Measurements from ENCODE around the gene SRRM2.

The SRRM2 gene

DNA sequence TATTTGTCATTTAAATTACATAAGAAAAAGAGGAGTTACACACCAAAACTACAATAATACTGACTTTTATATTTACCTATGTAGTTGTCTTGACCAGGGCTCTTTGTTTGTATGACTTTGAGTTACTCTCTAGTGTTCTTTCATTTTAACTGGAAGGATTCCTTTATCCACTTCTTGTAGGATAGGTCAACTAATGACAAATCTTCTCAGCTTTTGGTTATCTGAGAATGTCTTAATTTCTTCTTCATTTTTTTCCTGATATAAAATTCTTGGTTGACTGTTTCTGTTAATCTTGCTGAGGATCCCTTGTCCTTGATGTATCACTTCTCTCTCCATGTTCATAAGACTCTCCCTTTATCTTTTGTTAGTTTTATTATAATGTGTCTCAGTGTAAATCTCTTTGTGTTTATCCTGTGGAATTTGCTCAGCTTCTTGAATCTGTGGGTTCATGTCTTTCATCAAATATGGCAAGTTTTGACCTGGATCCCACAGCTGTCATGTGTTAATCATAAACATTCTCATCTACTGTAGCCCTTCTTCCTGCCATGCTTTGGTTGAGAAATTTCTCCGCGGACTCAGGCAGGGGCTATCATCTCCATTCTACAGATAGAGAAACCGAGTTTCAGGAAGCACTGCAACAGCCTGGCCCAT lies 51.2 kb downstream of the SRRM2 start:
- no peak for DNase-seq

DNA sequence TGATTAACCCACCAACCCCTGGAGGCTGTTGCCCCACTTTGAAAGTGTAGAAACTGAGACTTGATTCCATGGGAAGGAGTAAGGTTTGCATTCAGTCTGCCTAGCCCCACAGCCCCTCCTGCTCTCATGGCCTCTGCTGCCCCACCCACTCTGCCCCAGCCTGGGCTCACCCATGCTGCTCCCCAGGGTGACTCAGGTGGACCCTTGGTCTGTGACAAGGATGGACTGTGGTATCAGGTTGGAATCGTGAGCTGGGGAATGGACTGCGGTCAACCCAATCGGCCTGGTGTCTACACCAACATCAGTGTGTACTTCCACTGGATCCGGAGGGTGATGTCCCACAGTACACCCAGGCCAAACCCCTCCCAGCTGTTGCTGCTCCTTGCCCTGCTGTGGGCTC lies 52.3 kb downstream of the SRRM2 start:
- DNase-seq, result no peak

DNA sequence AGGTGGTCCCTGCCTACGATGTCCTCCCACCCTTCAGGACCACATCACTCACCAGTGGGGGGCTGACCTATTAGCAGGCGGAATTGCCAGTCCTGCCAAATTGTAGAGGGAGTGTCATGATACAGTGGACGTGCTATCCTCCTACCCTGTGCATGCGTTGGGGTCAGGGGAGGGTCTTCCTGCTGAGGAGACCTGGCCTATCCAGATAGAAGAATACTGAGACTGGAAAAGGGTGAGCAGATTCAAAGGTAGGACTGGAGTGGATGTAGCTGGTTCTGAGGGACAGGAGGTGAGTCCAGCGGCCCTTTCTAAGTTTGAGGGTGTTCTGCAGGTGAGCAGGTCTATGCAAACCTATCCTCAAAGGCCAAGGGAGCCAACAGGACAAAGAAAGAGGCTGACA lies 53.8 kb downstream of the SRRM2 start:
- no peak for DNase-seq

DNA sequence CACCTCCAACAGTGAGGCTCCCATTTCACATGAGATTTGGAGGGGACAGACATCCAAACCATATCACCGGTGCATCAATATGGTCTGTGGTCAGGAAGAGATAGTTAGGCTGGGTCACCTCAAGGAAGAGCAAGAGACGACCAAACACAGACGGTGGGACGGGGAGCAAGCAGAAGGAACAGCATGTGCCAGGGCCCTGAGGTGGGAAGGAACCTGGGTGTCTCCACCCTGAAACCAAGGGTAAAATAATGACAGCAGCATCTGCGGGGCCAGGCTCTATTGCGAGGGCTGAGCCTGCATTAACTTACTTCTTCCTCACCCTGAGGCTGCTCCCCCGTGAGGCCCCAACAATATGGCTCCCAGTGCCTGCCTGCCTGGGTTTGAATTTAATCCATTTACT lies 55.7 kb downstream of the SRRM2 start:
- no peak for DNase-seq

DNA sequence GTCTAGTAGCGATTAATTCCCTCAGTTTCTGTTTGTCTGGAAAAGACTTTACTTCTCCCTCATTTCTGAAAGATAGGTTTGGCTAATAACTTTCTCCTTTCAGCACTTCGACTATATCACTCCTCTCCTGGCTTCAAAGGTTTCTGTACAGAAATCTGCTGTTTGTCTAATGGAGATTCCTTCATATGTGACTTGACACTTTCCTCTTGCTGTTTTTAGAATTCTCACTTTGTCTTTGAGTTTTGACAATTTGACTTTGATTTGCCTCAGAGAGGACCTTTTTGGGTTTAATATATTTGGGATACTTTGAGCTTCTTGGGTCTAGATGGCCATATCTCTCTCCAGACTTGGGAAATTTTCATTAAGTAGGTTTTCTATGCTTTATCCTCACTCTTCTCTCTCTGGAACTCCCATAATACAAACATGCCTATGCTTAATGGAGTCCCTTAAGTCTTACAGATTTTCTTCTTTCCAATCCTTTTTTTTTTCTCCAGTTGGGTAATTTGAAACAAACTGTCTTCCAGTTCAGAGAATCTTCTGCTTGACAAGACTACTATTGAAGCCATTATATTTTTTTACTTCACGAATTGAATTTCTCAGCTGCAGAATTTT lies 56.8 kb downstream of the SRRM2 start:
- no peak for DNase-seq

DNA sequence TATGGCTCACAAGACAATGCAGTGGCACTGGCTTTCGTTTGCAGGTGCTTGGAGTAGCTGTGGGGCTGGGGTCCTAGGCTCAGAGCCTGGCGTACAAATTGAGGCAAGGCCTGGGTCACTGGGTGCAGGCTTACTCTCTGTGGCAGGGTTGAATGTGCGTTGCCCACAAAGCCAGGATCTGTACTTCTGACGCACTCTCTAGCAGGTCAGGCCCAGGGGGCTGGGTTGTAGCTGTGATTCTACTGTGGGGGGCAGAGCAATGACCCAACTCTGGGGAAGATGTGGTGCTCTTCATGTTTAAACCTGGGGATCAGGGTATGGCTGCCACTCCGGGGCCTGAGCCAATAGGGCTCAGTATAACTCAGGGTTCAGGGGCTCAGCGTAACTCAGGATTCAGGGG lies 58.2 kb downstream of the SRRM2 start:
- DNase-seq, result no peak

DNA sequence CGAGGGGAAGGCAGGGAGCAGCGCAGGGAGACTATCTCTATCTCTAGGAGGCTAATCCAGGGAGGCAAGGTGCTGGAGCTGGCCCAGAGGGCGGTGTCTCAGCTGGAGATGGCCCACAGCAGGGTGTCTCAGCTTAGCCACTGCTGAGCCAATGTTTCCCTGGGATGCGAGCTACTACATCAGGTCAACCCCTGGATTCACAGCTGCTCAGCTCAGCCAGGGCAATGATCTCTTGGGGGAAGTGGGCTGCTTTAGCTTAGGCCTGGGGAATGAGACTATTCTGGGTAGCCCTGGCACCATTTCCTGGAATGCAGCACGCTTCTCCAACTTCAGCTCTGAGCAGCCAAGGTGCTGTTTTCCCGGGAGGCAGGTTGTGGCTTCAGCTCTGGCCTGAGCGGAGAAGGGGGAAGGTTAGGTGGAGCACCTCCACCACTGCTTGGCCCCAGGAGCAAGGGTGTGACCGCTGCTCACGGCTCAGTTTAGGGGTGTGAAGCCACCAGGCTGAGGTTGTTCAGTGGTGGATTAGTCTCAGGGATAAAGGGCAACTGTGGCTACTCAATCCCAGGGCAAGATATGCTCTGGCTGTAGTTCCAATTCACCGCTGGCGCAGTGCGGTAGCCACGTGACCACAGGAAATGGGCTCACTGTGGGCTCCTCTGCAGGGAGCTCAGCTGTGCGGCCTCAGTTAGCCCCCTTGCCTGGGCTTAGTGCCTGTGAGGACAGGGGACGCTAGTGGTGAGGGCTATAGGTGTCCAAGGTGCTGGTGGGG lies 59.4 kb downstream of the SRRM2 start:
- DNase-seq, result no peak

DNA sequence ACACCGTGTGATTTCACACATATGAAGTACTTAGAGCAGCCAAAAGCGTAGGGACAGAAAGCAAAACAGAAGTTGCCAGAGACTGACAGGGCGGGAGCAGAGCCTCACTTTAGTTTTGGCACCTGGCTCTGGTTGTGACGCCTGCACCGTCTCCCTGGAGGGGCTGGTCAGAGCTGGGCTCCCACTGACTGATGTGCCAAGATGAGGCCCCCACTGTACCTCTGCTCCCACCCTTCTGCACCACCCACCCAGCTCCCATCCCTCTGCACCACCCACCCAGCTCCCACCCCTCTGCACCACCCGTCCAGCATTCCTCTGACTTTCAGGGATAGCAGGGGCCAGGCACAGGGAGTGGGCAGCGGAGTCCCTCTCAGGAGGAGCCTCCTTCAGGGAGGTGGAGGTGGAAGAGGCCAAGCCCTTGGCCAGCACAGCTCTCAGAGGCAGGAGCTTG lies 61.4 kb downstream of the SRRM2 start:
- DNase-seq, result no peak

DNA sequence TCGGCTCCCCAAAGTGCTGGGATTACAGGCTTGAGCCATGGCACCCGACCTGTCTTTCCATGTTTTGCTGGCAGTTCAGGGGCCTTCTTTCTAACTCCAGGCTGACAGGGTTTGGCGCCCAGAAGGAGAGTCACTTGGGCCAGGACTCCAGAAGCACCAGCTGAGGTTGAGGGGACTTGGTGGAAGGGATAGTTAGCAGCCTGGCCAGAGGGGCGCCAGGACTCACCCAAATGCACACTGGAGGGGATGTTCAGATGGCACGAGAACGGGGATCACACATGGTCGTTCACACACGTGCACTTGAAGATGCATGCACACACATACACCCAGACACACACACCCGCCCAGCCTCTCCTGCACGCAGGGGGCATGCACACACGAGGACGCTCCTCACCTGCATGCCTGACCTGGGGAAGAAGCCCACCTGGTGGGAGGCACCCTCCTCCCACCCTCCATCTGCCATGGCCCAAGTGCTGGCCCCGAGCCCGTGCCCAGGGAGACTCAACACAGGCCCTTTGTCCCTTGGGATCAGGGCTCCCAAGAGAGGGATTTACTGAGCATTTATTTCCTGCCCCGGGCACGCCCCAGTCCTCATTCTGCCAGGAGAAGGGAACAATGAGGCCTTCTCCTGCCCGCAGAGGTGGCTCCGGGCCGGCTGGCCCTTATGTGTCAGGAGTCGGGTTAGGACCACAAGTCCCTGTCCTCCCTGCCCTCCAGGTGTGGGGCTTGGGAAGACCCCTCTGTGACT lies 62.3 kb downstream of the SRRM2 start:
- DNase-seq, result no peak

DNA sequence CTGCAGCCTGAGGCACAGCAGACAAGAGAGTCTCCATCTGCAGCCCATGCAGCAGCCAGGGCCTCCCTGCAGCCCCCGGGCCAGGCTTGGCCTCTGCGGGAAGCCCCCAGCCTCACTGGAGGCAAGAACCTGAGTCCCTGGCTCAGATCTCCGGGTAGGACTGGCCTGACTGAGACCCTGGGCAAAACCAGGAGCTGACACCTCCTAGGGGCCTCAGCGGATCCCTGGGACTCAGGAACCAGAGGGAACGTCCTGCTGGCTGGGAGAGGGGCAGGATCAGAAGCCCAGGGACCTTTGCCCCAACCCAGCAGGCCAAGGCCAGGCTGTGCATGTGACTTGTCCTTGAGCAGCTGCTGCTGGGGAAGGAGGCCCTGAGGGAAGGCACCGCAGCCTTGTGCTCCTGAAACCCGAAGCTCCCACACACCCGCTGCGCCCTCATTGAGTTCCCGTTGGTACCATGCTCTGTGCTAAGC lies 62.9 kb downstream of the SRRM2 start:
- no peak for DNase-seq

DNA sequence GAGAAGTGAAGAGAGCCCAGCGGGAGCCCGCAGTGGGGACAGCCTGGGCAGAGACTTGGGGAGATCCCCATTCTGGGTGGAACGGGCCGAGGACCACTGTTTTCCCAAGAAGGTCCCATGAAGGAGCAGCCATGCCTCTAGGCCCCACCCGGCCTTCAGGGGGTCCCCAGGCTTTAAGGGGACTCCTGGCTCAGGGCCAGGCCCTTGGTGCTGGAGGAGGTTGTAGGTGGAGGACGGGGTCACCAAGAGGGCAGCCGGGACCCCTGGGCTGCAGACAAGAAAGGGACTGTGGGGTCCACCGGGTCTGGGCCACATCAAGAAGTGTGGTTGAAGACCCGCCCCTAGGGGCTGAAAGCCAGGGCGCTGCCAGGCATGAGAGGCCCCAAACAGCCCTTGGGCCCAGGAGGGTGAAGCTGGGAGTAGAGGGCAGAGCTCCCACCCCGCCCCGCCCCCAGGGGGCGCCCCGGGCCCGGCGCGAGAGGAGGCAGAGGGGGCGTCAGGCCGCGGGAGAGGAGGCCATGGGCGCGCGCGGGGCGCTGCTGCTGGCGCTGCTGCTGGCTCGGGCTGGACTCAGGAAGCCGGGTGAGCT lies 64.4 kb downstream of the SRRM2 start, which contains the start of gene PRSS21:
Gene PRSS21, plus strand, starts transcription at position 487 of the 589 bp plus-strand sequence. Its CDS starts 32 bp downstream, at position 519.
- DNase-seq, result peak; percentile 11

DNA sequence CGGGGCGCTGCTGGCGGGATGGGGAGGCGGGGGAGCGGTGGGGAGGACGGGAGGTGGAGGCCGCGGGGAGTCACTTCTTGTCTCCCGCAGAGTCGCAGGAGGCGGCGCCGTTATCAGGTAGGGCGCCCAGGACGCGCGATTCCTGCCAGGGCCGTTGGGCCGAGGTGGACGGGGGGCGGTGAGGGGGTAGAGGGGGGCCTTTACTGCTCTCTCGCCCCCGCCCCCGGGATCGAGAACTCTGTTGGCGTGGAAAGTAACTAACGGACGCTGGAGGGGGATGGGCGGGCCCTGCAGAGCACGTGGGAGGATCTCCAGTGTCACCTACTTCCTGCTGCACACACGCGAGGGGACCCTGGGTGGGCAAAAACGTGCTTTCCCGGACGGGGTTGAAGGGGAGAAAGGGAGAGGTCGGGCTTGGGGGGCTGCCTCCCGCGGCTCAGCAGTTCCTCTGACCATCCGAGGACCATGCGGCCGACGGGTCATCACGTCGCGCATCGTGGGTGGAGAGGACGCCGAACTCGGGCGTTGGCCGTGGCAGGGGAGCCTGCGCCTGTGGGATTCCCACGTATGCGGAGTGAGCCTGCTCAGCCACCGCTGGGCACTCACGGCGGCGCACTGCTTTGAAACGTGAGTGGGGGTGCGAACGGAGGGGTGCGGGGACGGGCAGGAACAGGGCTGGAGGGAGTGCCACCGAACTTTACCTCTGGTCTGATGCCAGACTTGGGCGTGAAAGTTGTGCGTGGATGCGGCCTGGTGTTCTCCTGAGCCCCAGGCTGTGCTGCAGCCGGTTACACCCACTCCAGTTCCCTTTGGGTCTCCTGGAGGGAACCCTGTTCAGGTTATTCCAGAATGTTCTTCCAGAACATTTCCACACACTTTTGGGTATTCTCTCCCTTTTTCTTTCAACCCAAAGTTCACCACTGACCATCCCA lies 65.2 kb downstream of the SRRM2 start:
- DNase-seq, result no peak

DNA sequence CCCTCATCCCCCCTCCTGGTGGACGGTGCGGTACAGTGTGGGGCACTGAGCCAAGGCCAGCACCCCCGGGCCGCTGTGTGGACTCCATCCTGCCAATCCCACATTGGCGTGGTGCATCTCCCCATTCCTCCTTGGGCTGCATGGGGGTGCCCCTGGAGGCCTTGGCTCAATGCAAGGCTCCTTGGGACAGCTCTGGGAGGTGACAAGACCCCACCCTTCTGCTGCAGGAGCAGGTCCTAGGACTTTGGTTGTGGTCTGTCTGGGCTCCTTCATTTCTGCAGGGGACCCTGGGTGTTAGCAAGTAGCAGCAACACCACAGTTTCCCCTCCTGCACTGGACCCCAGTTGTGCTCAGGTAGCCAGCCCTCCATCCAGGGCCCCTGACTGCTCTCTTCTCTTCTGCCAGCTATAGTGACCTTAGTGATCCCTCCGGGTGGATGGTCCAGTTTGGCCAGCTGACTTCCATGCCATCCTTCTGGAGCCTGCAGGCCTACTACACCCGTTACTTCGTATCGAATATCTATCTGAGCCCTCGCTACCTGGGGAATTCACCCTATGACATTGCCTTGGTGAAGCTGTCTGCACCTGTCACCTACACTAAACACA lies 65.9 kb downstream of the SRRM2 start:
- DNase-seq, result no peak

DNA sequence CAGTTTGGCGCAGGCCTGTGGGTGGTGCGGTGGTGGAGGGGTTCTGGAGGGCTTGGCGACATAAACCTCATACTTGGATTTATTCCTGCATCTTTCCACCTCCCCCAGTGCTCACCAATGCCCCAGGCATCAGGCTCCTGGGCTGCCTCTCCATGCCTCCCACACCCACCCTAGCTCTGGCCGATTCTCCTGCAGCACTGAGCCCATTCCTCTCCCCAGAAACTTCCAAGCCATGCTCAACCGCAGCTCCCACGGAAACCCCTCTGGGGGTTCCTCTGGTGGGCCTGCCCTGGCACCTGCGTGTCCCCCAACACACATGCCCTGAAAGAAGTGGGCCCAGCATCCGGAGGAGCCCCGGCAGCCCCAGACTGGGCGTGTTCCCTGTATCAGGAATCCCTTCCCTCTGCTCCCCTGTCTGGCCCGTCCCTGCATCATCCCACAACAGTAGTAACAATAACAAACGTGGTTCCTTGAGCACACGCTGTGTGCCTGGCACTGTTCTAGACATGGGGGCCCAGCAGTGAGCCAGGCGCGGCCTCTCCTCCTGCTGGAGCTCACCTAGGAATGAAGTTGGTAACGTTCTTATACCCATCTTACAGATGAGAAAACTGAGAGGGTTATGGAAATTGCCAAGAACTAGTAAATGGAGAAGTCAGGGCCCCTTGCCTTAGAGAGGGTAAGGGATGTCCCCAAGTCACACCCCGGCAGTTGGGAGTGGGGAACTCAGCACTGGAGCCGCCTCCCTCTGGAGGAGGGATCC lies 66.9 kb downstream of the SRRM2 start:
- no peak for DNase-seq

DNA sequence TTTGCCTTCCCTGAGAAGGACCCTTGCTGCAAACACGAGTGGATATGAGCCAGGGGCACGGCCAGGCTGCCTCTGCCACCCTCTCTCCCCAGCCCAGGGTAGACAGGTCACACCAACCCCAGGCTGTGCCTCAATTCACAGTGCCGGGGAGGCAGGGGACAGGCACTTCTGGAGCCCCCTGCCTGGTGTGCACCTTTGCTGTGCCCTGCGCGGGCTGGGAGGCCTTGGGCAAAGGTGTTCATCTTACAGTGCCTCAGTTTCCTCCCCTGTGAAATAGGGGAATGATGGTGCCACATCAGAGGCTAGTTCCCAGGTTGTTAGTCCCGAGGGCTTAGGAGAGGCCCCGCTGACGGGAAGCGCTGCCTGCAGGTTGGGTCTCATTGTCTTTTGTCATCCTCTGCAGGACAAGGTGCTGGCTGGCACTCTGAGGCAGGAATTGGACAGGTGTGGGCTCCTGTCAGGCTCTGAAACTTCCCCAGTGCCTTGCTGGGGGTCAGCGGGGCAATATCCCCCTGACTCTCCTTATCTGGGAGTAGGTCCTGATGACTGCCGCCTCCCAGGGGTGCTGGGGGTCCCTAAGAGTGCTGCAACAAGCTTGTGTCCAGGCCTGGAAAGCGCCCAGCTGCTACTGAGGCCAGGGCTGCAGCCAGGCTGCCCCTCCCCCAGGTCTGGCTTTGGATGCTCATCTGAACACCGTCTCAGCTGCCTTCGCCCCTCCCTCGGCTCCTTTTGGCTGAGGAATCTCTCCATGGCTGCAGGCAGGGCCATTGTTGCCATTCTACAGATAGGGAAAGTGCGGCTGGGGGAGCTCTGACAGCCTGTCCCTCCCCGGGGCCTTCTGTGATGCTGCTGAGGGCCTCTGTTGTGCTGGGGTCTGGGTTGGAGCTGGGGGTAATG lies 67.7 kb downstream of the SRRM2 start:
- no peak for DNase-seq
